ENCODE measurements around the gene CYP1A1.

- no peak for TF ChIP-seq CTCF (IDR thresholded peaks at IDR 0.05)
- TF ChIP-seq POLR2AphosphoS5 (IDR thresholded peaks at IDR 0.05), result no peak
- no peak for TF ChIP-seq POLR2A (IDR thresholded peaks at IDR 0.05; ENCODE audit: low read depth)
Observed at GRCh38 chr15:74752531-74752930, 27.2 kb upstream of the CYP1A1 start.

Data from esophagus muscularis mucosa (tissue), 3 donors.